GM18873 (cell line): ENCODE data around the gene RNF169.
A peak's percentile ranks its signal among the peaks of the same experiment; 100 is the strongest.

Experiments used
- ATAC-seq: cut with Tn5 transposase; IDR thresholded peaks from one replicate; pipeline ENCODE4 v1.9.1; 2021; ENCODE audit warnings: mild to moderate bottlenecking, moderate library complexity, moderate number of reproducible peaks; ENCODE audit not compliant: unreplicated experiment, low FRiP score

Gene RNF169

GRCh38 chr11:74748211-74749126 lies at the start of gene RNF169:
RNF169 (plus strand) TSS chr11:74748849; CDS start chr11:74748881, 32 bp downstream.
- peak; percentile 94 for ATAC-seq

DNA sequence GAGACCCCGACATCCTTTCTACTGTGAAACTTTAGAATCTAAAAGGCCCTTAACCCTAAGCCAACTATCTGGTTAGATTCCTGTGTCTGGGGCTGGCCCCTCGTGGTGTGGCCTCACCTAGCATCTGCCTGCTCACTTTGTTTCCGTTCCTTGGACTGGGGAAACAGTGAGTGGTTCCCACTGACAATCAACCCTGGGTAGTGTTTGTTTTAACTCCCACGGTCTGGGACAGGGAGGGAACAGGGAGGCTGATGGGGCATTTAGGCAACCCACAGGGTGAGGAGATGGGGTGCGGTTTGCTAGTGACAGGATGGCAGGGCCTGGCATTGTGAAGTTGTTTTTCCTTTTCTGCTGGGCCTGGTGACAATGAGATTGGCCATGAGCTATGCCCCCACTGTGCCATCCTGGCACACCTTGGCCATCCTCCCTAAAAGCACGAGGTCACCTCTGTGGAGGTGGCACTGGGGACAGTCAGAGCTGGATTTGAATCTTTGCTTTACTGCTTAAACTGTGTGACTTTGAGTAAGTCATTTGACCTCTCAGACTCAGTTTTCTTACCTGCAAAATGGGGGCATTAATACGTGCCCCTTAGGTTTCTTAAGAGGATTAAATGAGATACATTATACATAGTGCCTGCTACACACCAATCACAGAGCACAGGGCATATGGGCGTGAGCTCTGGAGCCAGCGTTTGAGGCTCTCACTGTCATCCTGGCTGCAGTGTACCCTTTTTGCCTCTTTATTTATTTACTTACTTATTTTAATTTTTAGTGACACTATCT lies 48.8 kb upstream of the RNF169 start:
- no peak for ATAC-seq

- ATAC-seq: no peak
These were observed 47.3 kb upstream of the RNF169 start for GRCh38 chr11:74701351-74701750.

GRCh38 chr11:74702383-74703007 lies 46.2 kb upstream of the RNF169 start:
- ATAC-seq: no peak

DNA sequence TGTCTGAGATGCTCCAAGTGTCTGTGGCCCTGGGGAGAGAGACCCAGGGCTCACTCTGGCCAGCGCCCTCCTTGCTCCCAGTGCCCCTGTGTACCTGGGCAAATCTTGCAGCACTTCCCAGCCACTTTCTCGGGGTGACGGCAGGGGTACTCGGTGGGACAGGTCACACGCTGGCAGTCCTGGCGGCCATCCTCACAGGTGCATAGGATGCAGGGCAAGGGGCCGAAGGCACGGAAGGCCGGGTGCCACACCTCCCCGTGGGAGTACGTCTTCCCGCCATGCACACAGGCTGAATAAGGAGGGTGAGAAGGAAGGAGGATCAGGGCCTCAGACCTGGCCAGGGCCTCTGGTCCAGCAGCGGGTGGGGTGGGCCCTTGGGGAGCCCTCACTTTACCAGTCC lies 45.4 kb upstream of the RNF169 start:
- ATAC-seq: no peak

DNA sequence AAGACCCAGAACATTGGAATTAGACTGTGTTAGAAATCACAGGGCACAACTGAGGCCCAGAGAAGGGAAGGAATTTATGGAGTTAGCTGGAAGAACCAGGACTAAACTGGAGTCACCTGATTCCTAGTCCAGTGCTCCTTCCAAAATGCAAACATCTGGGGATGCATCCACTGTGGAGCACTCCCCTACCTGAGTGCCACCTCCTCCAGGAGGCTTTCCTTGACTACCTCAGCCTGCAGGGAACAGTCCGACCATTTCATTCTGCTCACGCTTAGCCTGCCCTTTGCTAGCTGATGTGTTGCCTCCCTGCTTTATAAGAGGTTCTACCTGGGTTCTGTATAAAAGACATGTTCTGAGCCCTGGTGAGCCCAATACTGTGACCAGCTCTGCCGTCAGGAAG lies 41.5 kb upstream of the RNF169 start:
- no peak for ATAC-seq

GRCh38 chr11:74707602-74708510 lies 40.8 kb upstream of the RNF169 start:
- ATAC-seq: no peak

DNA sequence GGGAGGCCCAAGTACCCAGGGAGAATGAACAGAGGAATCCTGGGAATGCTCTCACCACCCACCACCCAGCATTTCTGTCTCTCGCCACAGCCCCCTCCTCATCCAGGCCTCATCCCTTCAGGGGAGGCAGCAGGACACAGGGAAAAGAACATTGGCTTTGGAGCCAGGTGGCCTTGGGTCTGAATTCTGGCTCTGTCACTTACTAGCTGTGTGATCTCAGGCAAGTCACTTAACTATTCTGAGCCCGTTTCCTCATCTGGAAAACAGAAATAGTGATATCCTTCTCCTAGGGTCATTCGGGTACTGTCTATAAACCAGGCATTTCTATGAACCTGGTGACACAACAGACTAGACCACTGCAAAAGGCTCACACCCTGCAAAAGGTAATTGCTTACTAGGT lies 39.5 kb upstream of the RNF169 start:
- no peak for ATAC-seq

- ATAC-seq: no peak
These were observed 38.2 kb upstream of the RNF169 start for GRCh38 chr11:74710281-74710938.

- no peak for ATAC-seq
These were observed 35.0 kb upstream of the RNF169 start for GRCh38 chr11:74713686-74714085.

DNA sequence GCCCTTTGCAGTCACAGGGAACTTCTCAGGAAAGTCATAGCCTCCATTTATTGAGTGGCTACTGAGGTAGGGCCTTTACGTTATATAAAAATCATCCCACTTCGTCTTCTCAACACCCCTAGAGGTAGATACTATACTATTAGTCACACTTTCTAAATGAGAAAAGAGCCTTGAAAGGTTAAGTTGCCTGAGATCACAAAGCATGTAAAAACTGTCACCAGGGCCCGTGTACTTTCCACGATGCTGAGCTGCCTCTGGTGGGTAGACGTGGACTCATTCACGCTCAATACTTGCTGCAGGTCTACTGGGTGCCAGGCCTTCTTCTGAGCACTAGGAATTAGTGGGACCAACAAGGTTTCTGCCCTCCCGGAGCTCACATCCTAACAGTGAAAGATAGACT lies 33.7 kb upstream of the RNF169 start:
- ATAC-seq: no peak

GRCh38 chr11:74717221-74717969 lies 31.3 kb upstream of the RNF169 start:
- no peak for ATAC-seq

GRCh38 chr11:74719011-74719410 lies 29.6 kb upstream of the RNF169 start:
- no peak for ATAC-seq

GRCh38 chr11:74720596-74721478 lies 27.8 kb upstream of the RNF169 start:
- ATAC-seq: no peak

- ATAC-seq: no peak
These were observed 27.2 kb upstream of the RNF169 start for GRCh38 chr11:74721479-74721835.

DNA sequence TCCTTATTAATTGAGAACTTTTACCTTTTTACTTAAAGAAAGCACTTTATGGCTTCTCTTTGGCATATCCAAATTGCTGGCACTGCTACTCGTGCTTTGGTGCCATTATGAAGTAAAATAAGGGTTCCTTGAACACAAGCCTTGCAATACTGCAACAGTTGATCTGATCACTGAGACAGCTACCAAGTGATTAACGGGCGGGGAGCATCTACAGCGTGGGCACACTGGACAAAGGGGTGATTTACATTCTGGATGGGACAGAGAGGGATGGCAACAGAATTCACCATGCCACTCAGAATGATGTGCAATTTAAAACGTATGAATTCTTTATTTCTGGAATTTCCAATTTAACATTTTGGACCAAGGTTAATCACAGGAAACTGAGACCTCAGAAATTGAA lies 25.1 kb upstream of the RNF169 start:
- no peak for ATAC-seq

DNA sequence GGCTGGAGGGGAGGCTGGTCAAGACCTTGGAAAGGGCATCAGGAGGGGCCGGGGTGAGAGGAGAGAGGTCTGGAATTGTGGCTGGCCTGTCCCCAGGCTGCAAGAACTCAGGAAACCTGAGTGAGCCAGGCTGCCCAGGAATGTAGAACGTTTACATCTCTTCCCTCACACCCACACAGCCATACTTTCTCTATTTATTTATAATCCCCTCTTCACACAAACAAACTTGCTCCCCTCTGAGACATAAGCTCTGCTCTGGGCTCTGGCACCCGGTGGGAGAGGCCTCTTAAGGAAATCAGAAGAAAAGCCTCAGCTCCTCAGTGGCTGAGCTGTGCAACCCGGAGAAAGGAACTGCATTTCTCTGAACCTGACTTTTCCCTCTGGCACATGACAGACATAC lies 22.9 kb upstream of the RNF169 start:
- no peak for ATAC-seq
